ENCODE results near the gene CTXND1. TPM values are rescaled to one million over a fixed set of nuclear protein-coding genes. Genes with fewer than 3 reads are reported as not detected.

Gene CTXND1
- total RNA-seq, 2 donors from 2014 or later, result not detected

DNA sequence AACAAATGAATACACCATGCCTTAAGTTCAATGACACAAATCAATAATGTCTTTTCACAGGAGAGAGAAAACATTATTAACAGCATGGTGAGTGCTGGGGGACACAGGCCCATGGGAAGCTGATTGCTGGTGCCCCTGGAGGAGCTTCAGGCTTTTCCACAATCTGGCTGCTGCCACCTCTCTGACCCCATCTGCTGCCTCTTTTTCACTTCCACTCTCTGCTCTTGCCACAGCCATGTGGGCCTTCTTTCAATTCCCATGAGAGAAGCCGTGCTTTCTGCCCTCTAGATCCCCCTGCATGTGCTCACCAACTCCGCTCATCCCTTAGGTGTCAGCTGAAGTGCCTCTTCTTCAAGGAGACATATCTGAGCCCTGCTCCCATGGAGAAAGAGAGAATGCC is 21.0 kb upstream of the CTXND1 start:
- DNase-seq (no peak), ATAC-seq (no peak)
- no peaks in the 10 kb centered on the region for H3K36me3 Mint-ChIP-seq (ENCODE audit: low read depth)
- H3K27ac Mint-ChIP-seq, result no peak overlapping the region
- H3K27me3 Mint-ChIP-seq, result peaks cover 65% of the 10 kb centered on the region
- H3K4me3 Mint-ChIP-seq, result no peak overlapping the region
- H3K9me3 ChIP-seq (ENCODE audit: control insufficient read depth, low read length, poor library complexity, severe bottlenecking), result no peaks in the 10 kb centered on the region
- H3K4me1 Mint-ChIP-seq, result no peaks in the 10 kb centered on the region

DNA sequence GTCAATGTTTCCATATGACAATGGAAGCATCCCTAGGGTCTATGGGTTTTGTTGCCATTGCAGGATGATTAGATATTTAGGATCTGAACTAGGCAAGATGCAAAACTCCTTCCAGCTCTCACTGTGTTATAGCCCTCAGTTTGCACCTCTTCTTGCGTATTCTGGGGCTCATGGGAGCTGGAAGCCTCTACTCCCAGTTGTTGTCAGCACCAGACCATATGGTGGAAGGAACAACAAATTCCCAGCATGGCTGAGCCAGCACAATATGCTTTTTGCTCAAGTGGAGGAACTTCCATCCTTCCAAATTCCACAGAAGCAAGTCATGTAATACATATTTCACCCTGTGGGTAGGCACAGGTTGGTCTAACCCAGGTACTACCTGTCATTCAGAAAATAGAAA is 18.5 kb upstream of the CTXND1 start:
- no peak overlapping the region for H3K4me3 Mint-ChIP-seq
- no peaks in the 10 kb centered on the region for H3K9me3 ChIP-seq (ENCODE audit: control insufficient read depth, low read length, poor library complexity, severe bottlenecking)
- H3K27me3 Mint-ChIP-seq, result peaks cover 76% of the 10 kb centered on the region
- H3K4me1 Mint-ChIP-seq, result no peaks in the 10 kb centered on the region
- H3K36me3 Mint-ChIP-seq (ENCODE audit: low read depth), result no peaks in the 10 kb centered on the region
- no peak overlapping the region for H3K27ac Mint-ChIP-seq
- DNase-seq, result no peak
- ATAC-seq, result no peak

DNA sequence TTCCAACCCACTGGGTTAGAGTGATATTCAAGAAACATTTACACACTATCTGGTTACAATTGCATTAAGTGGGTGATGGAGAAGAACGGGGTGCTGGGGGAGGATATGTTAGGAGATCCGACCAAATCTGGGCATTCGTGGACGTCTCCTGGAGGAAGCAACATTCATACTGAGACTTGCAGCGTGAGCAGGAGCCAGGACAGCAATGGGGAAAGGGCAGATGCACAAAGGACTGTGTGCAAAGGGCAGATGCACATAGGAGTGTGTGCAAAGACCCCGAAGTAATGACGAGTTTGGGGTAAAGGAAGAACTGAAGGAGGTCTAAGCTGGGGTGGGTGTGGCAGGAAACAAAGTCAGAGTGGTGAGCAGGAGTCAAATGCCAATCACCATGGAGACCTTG is 16.1 kb upstream of the CTXND1 start:
- peaks cover 76% of the 10 kb centered on the region for H3K27me3 Mint-ChIP-seq
- no peaks in the 10 kb centered on the region for H3K4me1 Mint-ChIP-seq
- no peak overlapping the region for H3K4me3 Mint-ChIP-seq
- ATAC-seq (no peak), DNase-seq (no peak)
- no peaks in the 10 kb centered on the region for H3K9me3 ChIP-seq (ENCODE audit: control insufficient read depth, low read length, poor library complexity, severe bottlenecking)
- no peaks in the 10 kb centered on the region for H3K36me3 Mint-ChIP-seq (ENCODE audit: low read depth)
- H3K27ac Mint-ChIP-seq, result no peak overlapping the region

DNA sequence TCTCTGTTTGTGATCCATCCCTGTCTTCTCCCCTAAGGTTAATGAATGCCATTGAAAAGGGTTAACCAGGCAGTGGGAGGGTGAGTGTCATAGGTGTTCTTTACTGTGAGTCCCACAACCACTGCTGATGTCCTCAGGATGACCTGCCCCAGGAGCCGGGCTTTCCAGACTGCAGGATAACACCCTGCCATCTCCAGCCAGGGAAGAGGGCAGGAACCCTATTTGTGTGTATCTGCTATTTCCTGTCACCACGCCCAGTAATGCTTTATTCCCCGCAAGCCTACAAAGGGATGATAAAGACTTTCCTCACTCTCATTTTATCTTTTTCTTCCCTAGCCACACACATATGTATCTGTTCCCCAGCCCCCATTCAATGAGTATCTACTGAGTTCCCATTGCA is 15.6 kb upstream of the CTXND1 start:
- ATAC-seq, result no peak
- no peaks in the 10 kb centered on the region for H3K4me1 Mint-ChIP-seq
- H3K27me3 Mint-ChIP-seq, result peaks cover 74% of the 10 kb centered on the region
- no peaks in the 10 kb centered on the region for H3K9me3 ChIP-seq (ENCODE audit: control insufficient read depth, low read length, poor library complexity, severe bottlenecking)
- no peak overlapping the region for H3K27ac Mint-ChIP-seq
- H3K4me3 Mint-ChIP-seq, result no peak overlapping the region
- no peaks in the 10 kb centered on the region for H3K36me3 Mint-ChIP-seq (ENCODE audit: low read depth)
- DNase-seq, result no peak

DNA sequence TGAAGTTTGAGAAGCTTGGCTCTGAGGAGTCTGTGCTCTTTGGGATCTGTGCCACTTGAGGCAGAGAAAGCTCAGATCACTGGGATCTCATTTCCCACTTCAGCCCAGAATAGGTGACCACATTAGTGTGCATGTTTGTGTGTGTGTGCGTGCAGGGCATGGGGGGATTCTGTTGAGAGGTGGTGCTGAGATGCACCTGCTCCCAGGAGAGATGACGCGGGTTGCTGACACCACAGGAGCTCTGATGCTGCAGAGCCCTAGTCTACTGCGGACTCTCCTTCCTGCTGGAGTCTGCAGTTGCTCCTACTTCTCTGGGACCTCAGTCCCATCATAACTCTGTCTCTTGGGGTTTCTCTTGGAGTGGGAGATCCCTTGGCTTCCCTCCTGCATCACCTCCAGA is 14.7 kb upstream of the CTXND1 start:
- Mint-ChIP-seq H3K27ac (no peak overlapping the region), H3K27me3 (peaks cover 78% of the 10 kb centered on the region), H3K4me1 (no peaks in the 10 kb centered on the region), H3K4me3 (no peak overlapping the region), H3K36me3 (ENCODE audit: low read depth) (no peaks in the 10 kb centered on the region)
- no peaks in the 10 kb centered on the region for H3K9me3 ChIP-seq (ENCODE audit: control insufficient read depth, low read length, poor library complexity, severe bottlenecking)
- DNase-seq (no peak), ATAC-seq (no peak)

DNA sequence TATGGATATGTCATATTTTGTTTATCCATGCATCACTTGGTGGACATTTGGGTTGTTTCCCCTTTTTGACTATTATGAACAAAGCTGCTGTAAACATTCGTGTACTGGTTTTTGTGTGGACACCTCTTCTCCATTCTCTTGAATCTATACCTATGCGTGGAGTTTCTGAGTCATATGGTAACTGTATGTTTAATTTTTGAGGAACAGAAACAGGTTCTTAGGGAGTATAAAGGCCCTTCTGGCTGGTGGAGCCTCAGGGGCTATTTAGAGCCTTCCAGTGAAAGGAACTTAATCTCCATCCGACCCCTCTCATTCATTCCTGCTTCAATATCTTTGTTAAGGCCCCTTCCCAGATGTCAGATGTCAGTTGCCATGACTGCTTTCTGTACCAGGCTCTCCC is 14.1 kb upstream of the CTXND1 start:
- ATAC-seq (no peak), DNase-seq (no peak)
- H3K9me3 ChIP-seq (ENCODE audit: control insufficient read depth, low read length, poor library complexity, severe bottlenecking), result no peaks in the 10 kb centered on the region
- Mint-ChIP-seq H3K27me3 (peaks cover 73% of the 10 kb centered on the region), H3K36me3 (ENCODE audit: low read depth) (no peaks in the 10 kb centered on the region), H3K27ac (no peak overlapping the region), H3K4me1 (no peaks in the 10 kb centered on the region), H3K4me3 (no peak overlapping the region)

DNA sequence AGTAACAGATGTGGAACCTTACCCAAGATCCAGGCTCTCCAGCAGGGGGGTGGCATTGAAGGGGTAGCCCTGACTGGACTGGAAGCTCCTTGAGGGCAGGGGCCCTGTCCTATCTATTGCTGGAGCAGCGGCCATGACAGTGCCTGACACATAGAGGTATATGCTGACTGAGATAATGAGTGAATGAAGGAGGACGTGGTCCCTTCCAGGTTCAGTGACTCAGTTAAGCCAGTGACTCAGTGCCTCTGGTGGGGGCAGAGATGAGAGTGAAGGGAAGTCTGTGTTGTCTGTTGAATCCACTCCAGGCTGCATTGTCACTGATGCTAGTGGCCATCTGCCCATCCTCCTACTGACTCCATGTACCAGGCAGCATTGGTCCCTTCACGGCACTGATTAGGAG is 13.0 kb upstream of the CTXND1 start:
- no peak for DNase-seq
- no peak for ATAC-seq

DNA sequence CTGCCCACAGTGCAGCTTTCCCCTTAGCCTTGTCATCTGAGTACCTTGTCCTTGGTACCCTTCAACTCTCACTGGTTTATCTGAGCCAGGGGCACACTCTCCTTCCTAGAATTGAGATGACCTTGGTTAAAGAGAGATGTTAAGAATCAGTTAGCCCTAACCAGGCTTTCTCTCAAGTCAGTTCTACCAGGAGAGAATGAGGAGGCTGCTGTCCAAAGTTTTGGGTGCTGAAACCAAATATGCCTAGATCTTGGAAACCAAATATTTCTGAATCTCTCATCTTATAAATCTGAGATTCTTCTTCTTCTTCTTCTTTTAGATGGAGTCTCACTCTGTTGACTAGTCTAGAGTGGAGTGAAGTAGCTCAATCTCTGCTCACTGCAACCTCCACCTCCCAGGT is 12.0 kb upstream of the CTXND1 start:
- Mint-ChIP-seq H3K27me3 (peaks cover 69% of the 10 kb centered on the region), H3K4me3 (no peak overlapping the region), H3K36me3 (ENCODE audit: low read depth) (no peaks in the 10 kb centered on the region), H3K4me1 (no peaks in the 10 kb centered on the region), H3K27ac (no peak overlapping the region)
- DNase-seq, result no peak
- ATAC-seq, result no peak
- no peaks in the 10 kb centered on the region for H3K9me3 ChIP-seq (ENCODE audit: control insufficient read depth, low read length, poor library complexity, severe bottlenecking)

More for the DNA sequence above, 13.0 kb upstream of the CTXND1 start:
- H3K4me1 Mint-ChIP-seq, result no peaks in the 10 kb centered on the region
- no peaks in the 10 kb centered on the region for H3K36me3 Mint-ChIP-seq (ENCODE audit: low read depth)
- no peaks in the 10 kb centered on the region for H3K9me3 ChIP-seq (ENCODE audit: control insufficient read depth, low read length, poor library complexity, severe bottlenecking)
- H3K27ac Mint-ChIP-seq, result no peak overlapping the region
- peaks cover 69% of the 10 kb centered on the region for H3K27me3 Mint-ChIP-seq
- H3K4me3 Mint-ChIP-seq, result no peak overlapping the region

DNA sequence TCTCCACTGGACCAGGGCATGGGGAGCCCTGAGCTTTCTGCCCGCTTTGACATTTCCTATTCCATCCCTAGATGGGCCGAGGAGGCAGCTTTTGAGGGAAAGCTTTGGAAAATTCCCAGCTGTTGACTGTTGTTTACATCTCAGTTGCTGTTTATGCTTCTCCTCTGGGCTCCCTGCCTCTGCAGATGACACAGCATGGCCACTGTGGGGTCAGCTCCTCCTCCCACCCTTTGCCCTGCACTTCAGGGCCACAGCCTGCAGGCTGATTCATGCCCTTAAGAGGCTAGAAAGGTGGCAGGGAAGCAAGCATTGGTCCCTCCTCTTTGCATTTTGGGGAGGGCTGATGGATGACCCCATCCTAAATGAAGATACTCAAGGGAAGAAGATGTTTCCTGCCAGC is 8.5 kb upstream of the CTXND1 start:
- ATAC-seq (no peak), DNase-seq (no peak)
- Mint-ChIP-seq H3K36me3 (ENCODE audit: low read depth) (no peaks in the 10 kb centered on the region), H3K4me3 (no peak overlapping the region), H3K27me3 (peaks cover 58% of the 10 kb centered on the region), H3K4me1 (no peaks in the 10 kb centered on the region), H3K27ac (no peak overlapping the region)
- H3K9me3 ChIP-seq (ENCODE audit: control insufficient read depth, low read length, poor library complexity, severe bottlenecking), result no peaks in the 10 kb centered on the region

DNA sequence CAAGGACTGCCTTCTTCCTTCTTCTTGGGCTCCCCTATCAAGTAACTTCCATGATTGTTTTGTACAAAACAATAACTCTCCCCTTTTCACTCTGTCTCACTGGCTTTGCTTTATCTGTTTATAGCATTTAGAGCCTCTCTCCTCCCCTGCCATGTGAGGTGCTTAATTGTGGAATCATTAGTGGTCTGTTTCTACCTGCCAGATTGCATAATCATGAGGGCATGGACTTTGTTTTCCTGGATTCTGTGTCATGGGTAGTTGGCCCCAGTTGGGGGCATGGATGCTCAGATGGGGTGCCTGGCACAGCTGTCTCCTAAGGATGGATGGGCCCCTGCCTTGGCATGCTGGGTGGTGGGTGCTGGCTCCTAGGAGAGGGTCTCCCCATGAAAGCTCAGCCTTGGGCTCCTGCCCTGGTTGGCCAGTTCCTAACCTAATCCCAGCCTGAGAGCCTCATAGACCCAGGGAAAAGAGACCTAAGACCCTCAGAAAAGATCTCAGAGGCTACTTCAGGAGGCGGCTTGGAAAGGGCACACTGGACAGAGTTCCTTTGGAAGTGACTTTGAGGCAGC is 8.0 kb upstream of the CTXND1 start:
- Mint-ChIP-seq H3K27ac (no peak overlapping the region), H3K4me3 (no peak overlapping the region), H3K4me1 (no peaks in the 10 kb centered on the region), H3K27me3 (peaks cover 61% of the 10 kb centered on the region), H3K36me3 (ENCODE audit: low read depth) (no peaks in the 10 kb centered on the region)
- H3K9me3 ChIP-seq (ENCODE audit: control insufficient read depth, low read length, poor library complexity, severe bottlenecking), result no peaks in the 10 kb centered on the region
- no peak for ATAC-seq
- no peak for DNase-seq

DNA sequence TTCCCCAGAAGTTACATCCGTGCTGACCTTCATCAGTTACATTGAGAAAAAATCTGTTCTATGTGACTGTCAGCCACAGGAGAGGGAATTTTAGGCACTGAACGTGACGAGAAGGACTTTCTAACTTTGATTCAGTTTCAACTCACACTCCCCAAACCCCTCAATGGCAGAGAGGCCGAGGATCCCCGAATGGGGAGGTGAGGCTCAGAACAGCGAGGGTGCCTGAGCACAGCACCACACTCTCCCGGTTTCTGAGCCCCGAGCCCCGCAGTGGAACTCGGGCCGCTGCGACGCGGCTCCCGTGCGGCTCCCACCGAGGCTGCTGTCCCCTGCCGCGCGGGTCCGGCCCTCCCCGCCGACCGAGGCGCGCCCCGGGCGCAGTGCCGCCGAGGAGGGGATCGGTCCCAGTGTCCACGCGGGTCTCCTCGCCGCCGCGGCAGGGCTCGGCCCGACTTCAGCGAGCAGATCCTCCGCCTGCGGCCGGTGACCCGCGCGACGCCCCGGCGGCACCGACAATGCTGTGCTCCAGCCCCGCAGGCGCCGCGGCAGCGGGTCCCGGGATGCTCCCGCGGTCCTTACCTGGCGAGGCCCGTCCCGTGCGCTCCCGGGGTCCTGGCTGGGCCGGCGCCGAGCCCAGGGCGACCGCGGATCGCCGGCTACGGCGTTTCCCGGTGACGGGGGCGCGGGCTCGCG is 439 bp downstream of the CTXND1 start:
- ATAC-seq (no peak), DNase-seq (no peak)
- Mint-ChIP-seq H3K4me1 (peaks cover 2% of the 10 kb centered on the region), H3K36me3 (ENCODE audit: low read depth) (no peaks in the 10 kb centered on the region), H3K27ac (no peak overlapping the region), H3K27me3 (peaks cover 75% of the 10 kb centered on the region), H3K4me3 (peak overlapping the region; percentile 66)
- no peaks in the 10 kb centered on the region for H3K9me3 ChIP-seq (ENCODE audit: control insufficient read depth, low read length, poor library complexity, severe bottlenecking)

DNA sequence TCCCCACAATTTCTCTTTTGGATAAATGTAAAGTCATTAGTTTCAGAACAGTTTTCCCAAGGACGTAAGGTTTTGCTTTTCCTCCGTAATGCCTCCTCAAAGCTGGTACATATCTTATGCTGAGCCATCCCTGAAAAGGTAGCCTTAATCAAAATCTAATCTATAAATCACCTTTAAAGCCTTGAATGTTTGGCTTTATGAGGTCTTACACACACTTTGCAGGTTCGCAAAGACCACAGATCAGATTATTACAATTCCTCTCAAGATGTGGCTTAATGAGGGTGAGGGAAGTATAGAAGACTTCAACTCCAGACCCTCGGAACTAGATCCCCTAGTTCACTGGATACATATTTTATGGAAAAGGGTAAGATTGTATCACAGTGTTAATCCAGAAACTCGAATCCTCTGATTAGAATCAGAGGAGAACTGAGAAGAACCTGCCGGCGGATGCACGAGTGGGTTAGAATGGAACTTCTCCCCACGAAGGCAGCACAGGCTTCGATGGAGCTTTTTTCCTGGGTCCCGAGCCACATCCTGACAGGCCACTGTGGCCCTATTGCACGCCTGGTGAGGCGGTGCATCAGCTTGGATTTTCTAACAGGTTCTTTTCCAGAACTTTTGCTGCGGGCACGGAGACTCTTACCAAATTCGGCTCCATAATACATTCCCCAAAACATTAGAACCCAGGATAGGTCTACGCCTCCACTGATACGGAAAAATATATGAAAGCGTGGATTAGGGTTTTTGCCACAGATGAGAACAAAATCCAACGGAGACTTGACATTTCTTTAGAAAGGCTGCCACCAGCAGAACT is 1.2 kb downstream of the CTXND1 start:
- H3K27me3 Mint-ChIP-seq, result peaks cover 82% of the 10 kb centered on the region
- H3K27ac Mint-ChIP-seq, result no peak overlapping the region
- no peaks in the 10 kb centered on the region for H3K36me3 Mint-ChIP-seq (ENCODE audit: low read depth)
- no peak for DNase-seq
- ATAC-seq, result no peak
- H3K4me1 Mint-ChIP-seq, result peaks cover 2% of the 10 kb centered on the region
- H3K4me3 Mint-ChIP-seq, result peak overlapping the region; percentile 66
- no peaks in the 10 kb centered on the region for H3K9me3 ChIP-seq (ENCODE audit: control insufficient read depth, low read length, poor library complexity, severe bottlenecking)

DNA sequence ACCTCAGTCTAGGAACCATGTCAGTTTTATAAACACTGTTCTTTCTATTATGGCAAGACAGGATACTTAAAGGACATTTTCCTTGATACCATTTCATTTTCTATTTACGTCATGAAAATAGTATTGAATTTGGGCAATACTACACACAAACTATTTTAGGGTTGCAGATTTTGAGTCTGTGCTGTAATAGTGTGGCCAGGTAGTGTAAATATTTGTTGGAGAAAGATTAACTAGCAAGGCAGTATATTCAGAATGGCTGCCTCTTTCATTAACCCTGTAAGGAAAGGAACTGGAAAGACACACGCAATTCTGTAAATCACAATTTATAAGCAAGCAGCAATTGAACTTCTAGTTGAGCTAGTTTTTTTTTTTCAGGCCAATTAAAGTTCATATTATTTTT is 2.0 kb downstream of the CTXND1 start:
- Mint-ChIP-seq H3K4me3 (no peak overlapping the region), H3K36me3 (ENCODE audit: low read depth) (no peaks in the 10 kb centered on the region), H3K27me3 (peaks cover 85% of the 10 kb centered on the region), H3K4me1 (peaks cover 2% of the 10 kb centered on the region), H3K27ac (no peak overlapping the region)
- ATAC-seq (no peak), DNase-seq (no peak)
- no peaks in the 10 kb centered on the region for H3K9me3 ChIP-seq (ENCODE audit: control insufficient read depth, low read length, poor library complexity, severe bottlenecking)
